HEK293T (cell line): ENCODE results near the gene ZSCAN30.

Source experiments
- ELF4 ChIP-seq: fragments of 450-650 bp; IDR thresholded peaks from 2 replicates; pipeline ENCODE4 v1.6.1; 2017; ENCODE audit warnings: antibody characterized with exemption
- L3MBTL2 ChIP-seq: fragments of 450-650 bp; conservative IDR thresholded peaks from 2 replicates; pipeline ENCODE4 v1.6.1; 2016; ENCODE audit warnings: mild to moderate bottlenecking
- SP1 ChIP-seq: fragments of 450-650 bp; IDR thresholded peaks from 2 replicates; pipeline ENCODE4 v1.6.1; 2017

DNA sequence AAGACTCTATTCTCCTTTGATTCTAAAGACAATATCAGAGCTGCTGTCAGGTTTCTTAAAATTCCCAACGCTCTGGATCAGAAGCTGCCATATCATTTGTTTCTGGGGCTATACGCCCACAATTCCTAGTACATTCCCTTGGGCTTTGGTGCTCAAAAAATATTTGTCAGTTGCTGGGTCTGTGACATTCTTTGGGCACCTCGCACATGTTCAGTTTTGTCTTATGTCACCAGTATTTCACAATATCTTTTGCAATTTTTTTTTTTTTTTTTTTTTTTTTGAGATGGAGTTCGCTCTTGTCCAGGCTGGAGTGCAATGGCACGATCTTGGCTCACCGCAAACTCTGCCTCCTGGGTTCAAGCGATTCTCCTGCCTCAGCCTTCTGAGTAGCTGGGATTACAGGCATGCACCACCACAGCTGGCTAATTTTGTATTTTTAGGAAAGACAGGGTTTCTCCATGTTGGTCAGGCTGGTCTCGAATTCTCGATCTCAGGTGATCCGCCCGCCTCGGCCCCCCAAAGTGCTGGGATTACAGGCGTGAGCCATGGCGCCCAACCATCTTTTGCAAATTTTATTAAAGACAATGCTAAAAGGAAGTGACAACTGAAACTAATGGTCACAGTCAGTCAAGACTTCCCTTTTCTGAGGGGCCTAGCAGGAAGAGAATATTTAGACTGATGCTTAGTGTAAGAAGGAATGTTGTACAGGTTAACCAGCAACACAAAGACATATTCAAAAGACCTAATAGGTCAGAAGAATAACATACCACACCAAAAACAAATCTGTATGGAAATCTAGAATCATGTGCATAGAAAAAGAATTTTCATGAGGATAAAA lies 42.4 kb downstream of the ZSCAN30 start:
- TF ChIP-seq L3MBTL2 (no peak), SP1 (no peak), ELF4 (no peak)
